Stimulated activated CD4-positive, alpha-beta T cell treated with anti-CD3 and anti-CD28 coated beads, TNF-alpha, amount 100 ng/mL, for 24 hours (primary cell): ENCODE data around the gene BBS4.
"Not testable (repeated sequence)": the region's sequence is repeated elsewhere in the genome, so short reads cannot be mapped to it uniquely, and the experiment has no call there.

ENCODE experiments used
- DNase-seq, 3 experiments: peaks; one replicate each; pipeline ENCODE4 v3.0.0-alpha.2; 2020; ENCODE audit warnings: low read depth in 3 of 3

Gene BBS4

GRCh38 chr15:72685925-72686794 is at the start of gene BBS4, which contains the start of gene HIGD2B:
Gene BBS4 (plus strand): TSS chr15:72686207. CDS start chr15:72686228, 21 bp downstream.
Gene HIGD2B (minus strand): TSS chr15:72686182. CDS start chr15:72676374, 9,808 bp downstream.
- peak; percentile 71 to 86 (median 74) for DNase-seq

DNA sequence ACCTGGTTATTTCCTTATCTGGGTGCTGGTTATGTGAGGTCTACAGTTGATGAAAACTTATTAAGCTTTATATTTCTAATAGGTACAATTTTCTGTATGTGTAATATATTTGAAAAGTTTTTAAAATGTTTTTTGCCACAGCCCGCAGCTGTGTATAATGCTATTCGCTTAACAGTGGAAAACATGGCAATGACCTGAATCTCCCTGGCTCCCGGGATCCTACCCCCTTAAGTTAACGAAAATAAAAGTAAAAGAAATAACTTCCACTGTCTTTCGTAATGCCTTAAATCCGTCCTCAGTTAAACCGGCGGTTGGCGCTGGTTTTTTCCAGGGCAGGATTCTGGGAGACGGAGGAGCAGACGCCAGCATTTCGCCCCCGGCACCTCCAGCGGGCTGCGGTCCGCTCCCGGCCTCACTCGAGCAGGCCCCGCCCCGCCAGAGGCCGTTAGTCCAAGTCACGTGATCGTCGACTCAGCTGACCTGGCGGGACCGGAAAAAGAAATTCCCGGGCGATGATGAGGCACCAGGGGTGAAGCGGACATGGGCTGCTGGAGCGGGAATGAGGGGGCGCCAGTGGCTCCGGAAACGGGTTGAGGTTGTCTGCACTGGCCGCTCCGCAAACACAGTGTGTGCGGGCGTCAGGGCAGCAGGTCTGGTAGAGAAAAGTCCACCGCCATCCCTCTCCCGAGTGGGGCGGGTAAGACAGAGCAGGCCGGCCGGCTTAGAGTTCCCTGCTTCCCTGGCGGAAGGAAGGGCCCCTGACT is 49.3 kb upstream of the BBS4 start:
- peak; percentile 43 to 71 (median 50) for DNase-seq

GRCh38 chr15:72639759-72640483 is 46.1 kb upstream of the BBS4 start:
- DNase-seq: not testable (repeated sequence)

- DNase-seq: not testable (repeated sequence)
Measured at GRCh38 chr15:72642271-72642670, 43.7 kb upstream of the BBS4 start.

DNA sequence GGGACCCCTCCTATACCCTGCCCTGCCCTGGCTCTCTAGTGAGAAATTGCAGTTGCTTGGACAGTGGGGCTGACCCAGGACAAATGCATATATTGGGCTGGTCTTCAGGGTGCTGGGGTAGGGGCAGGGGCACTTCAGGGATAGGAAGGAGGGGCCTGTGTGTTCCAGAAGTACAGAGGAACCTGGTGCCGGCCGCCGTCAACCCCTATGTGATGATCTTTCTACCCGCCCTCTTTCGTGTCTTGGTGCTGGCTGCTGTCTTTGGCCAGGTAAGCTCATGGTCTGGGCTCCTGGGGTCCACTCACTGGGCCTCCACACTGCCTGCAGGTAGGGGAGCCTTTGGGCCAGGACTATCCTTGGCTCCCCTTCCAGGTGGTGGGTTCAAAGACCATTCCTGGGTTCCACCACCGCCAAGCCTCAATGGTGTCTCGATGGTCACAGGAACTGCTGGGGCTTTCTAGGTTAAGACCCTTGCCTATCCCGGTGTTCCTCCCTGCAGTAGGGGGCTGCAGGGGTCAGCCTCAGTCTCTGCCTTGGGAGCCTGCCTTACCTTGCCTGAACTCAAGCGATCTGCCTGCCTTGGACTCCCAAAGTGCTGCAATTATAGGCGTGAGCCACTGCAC is 37.3 kb upstream of the BBS4 start:
- not testable (repeated sequence) for DNase-seq

GRCh38 chr15:72654397-72654796 is 31.6 kb upstream of the BBS4 start, which contains the start of gene GOLGA6B:
Gene GOLGA6B (plus strand): TSS chr15:72654697. CDS start chr15:72654738, 41 bp downstream.
- DNase-seq: not testable (repeated sequence)

GRCh38 chr15:72656014-72656413 is 30.0 kb upstream of the BBS4 start:
- DNase-seq: not testable (repeated sequence)

DNA sequence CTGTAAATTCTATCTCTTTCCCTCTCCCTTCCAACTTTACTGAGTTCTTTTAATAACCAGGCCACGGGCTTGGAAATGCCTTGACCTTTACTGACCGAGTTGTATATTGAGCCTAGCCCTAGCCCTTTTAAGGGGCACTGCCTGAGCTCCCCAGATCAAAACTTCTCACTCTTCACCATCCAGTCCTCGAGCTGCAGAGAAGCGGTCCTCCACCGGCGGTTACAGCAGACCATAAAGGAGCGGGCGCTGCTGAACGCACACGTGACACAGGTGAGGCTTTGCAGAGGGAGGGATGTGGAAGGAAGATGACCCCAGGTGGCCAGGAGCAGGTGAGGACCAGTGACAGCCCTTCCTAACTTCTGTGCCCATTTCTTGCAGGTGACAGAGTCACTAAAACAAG is 24.9 kb upstream of the BBS4 start:
- not testable (repeated sequence) for DNase-seq

DNA sequence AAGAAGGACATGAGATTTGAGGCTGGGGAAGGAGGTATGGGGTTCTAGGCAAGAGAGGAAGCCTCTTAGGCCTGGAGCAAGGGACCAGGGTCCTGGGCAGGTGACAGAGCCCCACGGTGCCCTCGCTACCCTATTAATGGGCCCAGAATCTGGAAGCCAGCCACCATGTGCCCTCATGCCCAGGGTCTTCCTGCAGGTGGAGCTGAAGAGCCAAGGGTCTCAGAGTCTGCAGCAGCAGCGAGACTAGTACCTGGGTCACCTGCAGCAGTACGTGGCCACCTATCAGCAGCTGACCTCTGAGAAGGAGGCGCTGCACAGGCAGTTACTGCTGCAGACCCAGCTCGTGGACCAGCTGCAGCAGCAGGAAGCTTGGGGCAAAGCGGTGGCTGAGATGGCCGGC is 22.1 kb upstream of the BBS4 start:
- not testable (repeated sequence) for DNase-seq

- not testable (repeated sequence) for DNase-seq
Measured at GRCh38 chr15:72665706-72666105, 20.3 kb upstream of the BBS4 start.

DNA sequence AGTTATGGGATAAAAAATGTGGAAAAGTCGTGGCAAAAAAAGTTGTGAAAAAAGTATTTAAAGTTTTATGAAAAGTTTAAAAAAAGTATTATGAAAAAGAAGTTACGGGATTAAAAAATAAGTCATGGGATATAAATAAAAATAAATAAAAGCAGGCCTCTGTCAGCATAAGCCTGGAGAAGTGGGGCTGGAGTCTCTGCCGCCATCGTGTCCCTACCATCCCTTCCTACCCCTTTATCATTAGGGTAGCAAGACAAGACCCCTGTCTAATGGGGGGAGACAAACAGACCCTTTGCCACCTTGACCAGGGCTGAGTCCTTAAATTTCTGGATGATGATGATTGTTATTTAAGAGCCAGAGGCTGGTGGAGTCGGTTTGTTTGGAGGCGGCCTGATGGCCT is 16.2 kb upstream of the BBS4 start:
- DNase-seq: not testable (repeated sequence)

- peak; percentile 30 to 74 (median 49) for DNase-seq
Measured at GRCh38 chr15:72670656-72671352, 15.2 kb upstream of the BBS4 start.

DNA sequence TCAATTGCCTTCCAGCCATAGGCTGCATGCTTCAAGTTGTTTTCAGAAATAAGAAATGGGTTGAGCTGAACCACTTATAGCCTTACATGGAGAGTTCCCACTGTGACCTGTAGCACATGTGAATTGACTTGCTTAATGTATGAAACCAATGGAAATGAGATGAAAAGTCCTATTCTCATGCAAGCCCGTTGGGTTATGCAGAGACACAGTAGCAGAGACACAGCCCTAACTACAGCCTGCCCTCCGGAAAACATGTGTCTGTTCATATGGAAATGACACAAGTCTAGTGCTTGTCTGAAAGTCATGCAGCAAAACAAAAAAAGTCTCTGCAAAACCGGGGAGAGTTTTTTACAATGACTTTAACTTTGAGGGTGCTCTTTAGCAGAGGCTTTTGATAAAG is 14.5 kb upstream of the BBS4 start:
- DNase-seq: no peak

- no peak for DNase-seq
Measured at GRCh38 chr15:72676838-72677237, 9.2 kb upstream of the BBS4 start.

DNA sequence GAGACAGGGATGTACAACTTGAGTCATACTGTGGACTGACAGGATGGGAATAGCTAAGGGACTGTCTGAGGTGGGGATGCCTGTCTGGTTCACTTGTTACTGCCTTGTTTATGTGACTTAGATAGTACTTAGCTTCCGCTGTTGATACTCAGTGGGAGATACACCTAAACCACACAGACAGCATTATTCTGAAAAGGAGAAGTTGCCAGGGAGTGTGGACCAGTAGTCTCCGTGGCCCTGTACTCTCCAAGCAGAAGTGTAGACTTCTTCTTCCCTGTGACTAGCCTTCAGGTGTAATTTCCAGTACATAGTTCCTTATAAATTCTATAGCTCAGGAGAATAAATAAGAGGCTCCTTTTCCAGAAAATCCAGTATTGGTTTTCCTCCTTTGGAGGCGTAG is 5.1 kb upstream of the BBS4 start:
- DNase-seq: no peak

DNA sequence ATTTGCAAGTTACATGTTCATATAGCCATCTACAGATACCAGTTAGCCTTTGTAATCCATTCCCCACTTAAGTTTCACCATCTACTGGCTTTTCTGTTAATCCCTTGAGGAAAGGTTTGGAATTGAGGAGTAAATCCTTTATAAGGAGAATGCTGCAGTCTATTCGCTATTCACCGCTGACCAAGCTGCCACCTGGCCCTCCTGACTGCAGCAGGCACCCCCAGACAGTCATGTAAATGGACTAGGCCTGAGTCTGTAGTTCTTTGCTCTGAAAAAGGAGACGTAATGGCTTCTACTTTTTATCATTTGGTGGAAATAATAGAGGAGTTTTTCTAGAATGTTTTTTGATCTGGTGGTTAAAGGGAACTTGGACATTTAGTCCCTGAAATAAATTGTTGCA is 3.2 kb upstream of the BBS4 start:
- no peak for DNase-seq

- DNase-seq: no peak
Measured at GRCh38 chr15:72685301-72685924, 594 bp upstream of the BBS4 start.

GRCh38 chr15:72688697-72689096 is 2.7 kb downstream of the BBS4 start:
- no peak for DNase-seq

DNA sequence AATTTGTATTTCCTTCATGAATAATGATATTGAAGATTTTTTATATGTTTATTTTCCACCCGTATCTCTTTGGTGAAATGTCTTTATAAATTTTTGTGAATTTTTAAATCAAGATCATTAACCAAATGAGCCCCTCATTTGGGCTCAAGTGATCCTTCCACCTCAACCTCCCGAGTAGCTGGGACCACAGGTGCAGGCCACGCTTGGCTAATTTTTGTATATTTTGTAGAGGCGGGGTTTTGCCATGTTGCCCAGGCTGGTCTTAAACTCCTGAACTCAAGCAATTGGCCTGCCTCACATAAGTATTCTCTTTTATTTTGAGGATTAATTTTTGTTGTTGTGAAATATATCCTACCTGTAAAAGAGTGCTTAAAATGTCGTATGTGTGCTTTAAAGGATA is 4.9 kb downstream of the BBS4 start:
- no peak for DNase-seq

- DNase-seq: no peak
Measured at GRCh38 chr15:72698938-72699337, 12.9 kb downstream of the BBS4 start.
